COLO668 (cell line): ENCODE measurements around the gene LMBRD2.

Source experiments
- DNase-seq: peaks from one replicate; lab custom pipeline; 2025; ENCODE audit not compliant: unreplicated experiment; lab: John Stamatoyannopoulos, UW

The LMBRD2 gene

GRCh38 chr5:36054647-36055046 lies 97.0 kb downstream of the LMBRD2 start:
- DNase-seq = no peak

- no peak for DNase-seq
Measured at GRCh38 chr5:36052538-36052937, 99.1 kb downstream of the LMBRD2 start.

GRCh38 chr5:36049949-36050348 lies 101.7 kb downstream of the LMBRD2 start:
- DNase-seq = no peak
